Karpas-422 (cell line): ENCODE results near the gene MYO5A. TPM values are rescaled to one million over a fixed set of nuclear protein-coding genes. Genes with fewer than 3 reads are reported as not detected.
"Not testable (repeated sequence)": the region's sequence is repeated elsewhere in the genome, so short reads cannot be mapped to it uniquely, and the experiment has no call there.

Experiments used
- DNase-seq: peaks from one replicate; pipeline ENCODE4 v3.0.0-alpha.2; 2015
- H2AFZ ChIP-seq: fragments of 200-600 bp; sonication (generic); 2 replicates; pipeline ENCODE4 v1.6.1; 2014; ENCODE audit warnings: antibody characterized with exemption, low read length, mixed read lengths
- H3K27ac ChIP-seq: fragments of 200-600 bp; sonication (generic); 2 replicates; pipeline ENCODE4 v1.5.1; 2014; ENCODE audit warnings: mild to moderate bottlenecking, low read length, moderate library complexity
- H3K27me3 ChIP-seq: fragments of 200-600 bp; sonication (generic); 2 replicates; pipeline ENCODE4 v1.6.1; 2014; ENCODE audit warnings: low read length, mixed read lengths
- H3K36me3 ChIP-seq: fragments of 200-600 bp; sonication (generic); 2 replicates; pipeline ENCODE4 v1.6.1; 2014; ENCODE audit warnings: low read length, mixed read lengths; ENCODE audit not compliant: insufficient read depth
- H3K4me1 ChIP-seq: fragments of 200-600 bp; sonication (generic); 2 replicates; pipeline ENCODE4 v1.6.1; 2014; ENCODE audit warnings: mild to moderate bottlenecking, low read length, mixed read lengths
- H3K4me2 ChIP-seq: fragments of 200-600 bp; sonication (generic); 2 replicates; pipeline ENCODE4 v1.6.1; 2014; ENCODE audit warnings: low read length, low read depth, mild to moderate bottlenecking; ENCODE audit not compliant: poor library complexity, severe bottlenecking
- H3K4me3 ChIP-seq: fragments of 200-600 bp; sonication (generic); 2 replicates; pipeline ENCODE4 v1.5.1; 2014; ENCODE audit warnings: mild to moderate bottlenecking, antibody characterized with exemption, low read length, mixed read lengths
- H3K79me2 ChIP-seq: fragments of 200-600 bp; sonication (generic); 2 replicates; pipeline ENCODE4 v1.6.1; 2014; ENCODE audit warnings: mild to moderate bottlenecking, low read length, mixed read lengths
- H3K9ac ChIP-seq: fragments of 200-600 bp; sonication (generic); 2 replicates; pipeline ENCODE4 v1.6.0; 2014; ENCODE audit warnings: low read length
- H3K9me2 ChIP-seq: fragments of 200-600 bp; sonication (generic), shearing (Covaris generic); replicated peaks from 2 replicates; pipeline ENCODE4 v1.6.0; 2014; ENCODE audit warnings: mild to moderate bottlenecking, low read length, moderate library complexity; ENCODE audit not compliant: insufficient read depth
- H3K9me3 ChIP-seq: fragments of 300-700, 200-600 bp; sonication (generic); 2 replicates; pipeline ENCODE4 v1.6.1; 2014; ENCODE audit warnings: low read length, mixed read lengths
- H4K20me1 ChIP-seq: fragments of 200-600 bp; sonication (generic); 2 replicates; pipeline ENCODE4 v1.6.1; 2014; ENCODE audit warnings: mild to moderate bottlenecking, antibody characterized with exemption, low read length, low read depth; ENCODE audit not compliant: insufficient read depth
- total RNA-seq: library from RNA; depleted of rRNA; stranded (reverse); fragments of >200 nt; shearing (Covaris generic); gene quantifications from 2 replicates; pipeline ENCODE4 v1.2.3, GENCODE V29; 2014; ENCODE audit warnings: low replicate concordance

The MYO5A gene
- total RNA-seq, 1 experiment from 2014 or later = 34.8 TPM

- DNase-seq = no peak
- Histone ChIP-seq H3K4me3 (no peak overlapping the region), H3K9me2 (no peaks in the 10 kb centered on the region), H2AFZ (no peak overlapping the region), H3K9me3 (no peaks in the 10 kb centered on the region), H3K79me2 (peaks cover 95% of the 10 kb centered on the region), H3K4me2 (no peak overlapping the region), H3K9ac (no peak overlapping the region), H3K27me3 (no peaks in the 10 kb centered on the region), H4K20me1 (peaks cover 7% of the 10 kb centered on the region; the same call in 1 of the 2 replicates), H3K27ac (no peak overlapping the region), H3K4me1 (peaks cover 37% of the 10 kb centered on the region), H3K36me3 (no peaks in the 10 kb centered on the region)
Measured at GRCh38 chr15:52521682-52522081, 7.0 kb downstream of the MYO5A start.

GRCh38 chr15:52520421-52520820, 8.3 kb downstream of the MYO5A start:
- Histone ChIP-seq H3K27ac (no peak overlapping the region), H3K4me1 (peaks cover 29% of the 10 kb centered on the region), H3K79me2 (peaks cover 96% of the 10 kb centered on the region), H3K4me2 (no peak overlapping the region), H3K9me3 (no peaks in the 10 kb centered on the region), H3K27me3 (no peaks in the 10 kb centered on the region), H3K36me3 (no peaks in the 10 kb centered on the region), H3K9ac (no peak overlapping the region), H3K9me2 (no peaks in the 10 kb centered on the region), H3K4me3 (no peak overlapping the region), H2AFZ (no peak overlapping the region), H4K20me1 (peaks cover 7% of the 10 kb centered on the region; the same call in 1 of the 2 replicates)
- no peak for DNase-seq

GRCh38 chr15:52518487-52519371, 10.0 kb downstream of the MYO5A start:
- no peaks in the 10 kb centered on the region for H3K9me2 ChIP-seq
- H3K79me2 ChIP-seq = peaks cover 98% of the 10 kb centered on the region
- peaks cover 4% of the 10 kb centered on the region; the same call in 1 of the 2 replicates for H4K20me1 ChIP-seq
- no peak overlapping the region for H3K27ac ChIP-seq
- H3K4me3 ChIP-seq = no peak overlapping the region
- no peaks in the 10 kb centered on the region for H3K9me3 ChIP-seq
- H2AFZ ChIP-seq = no peak overlapping the region
- H3K9ac ChIP-seq = no peak overlapping the region
- H3K4me1 ChIP-seq = peaks cover 29% of the 10 kb centered on the region
- DNase-seq = no peak
- H3K4me2 ChIP-seq = no peak overlapping the region
- H3K36me3 ChIP-seq = no peaks in the 10 kb centered on the region
- H3K27me3 ChIP-seq = no peaks in the 10 kb centered on the region

GRCh38 chr15:52517014-52517413, 11.7 kb downstream of the MYO5A start:
- Histone ChIP-seq H3K9me2 (no peaks in the 10 kb centered on the region), H3K79me2 (peaks cover 93% of the 10 kb centered on the region), H2AFZ (no peak overlapping the region), H3K4me1 (peaks cover 19% of the 10 kb centered on the region), H3K4me2 (no peak overlapping the region), H3K9ac (no peak overlapping the region), H3K36me3 (no peaks in the 10 kb centered on the region), H3K4me3 (no peak overlapping the region), H4K20me1 (no peaks in the 10 kb centered on the region), H3K27ac (no peak overlapping the region), H3K27me3 (no peaks in the 10 kb centered on the region), H3K9me3 (no peaks in the 10 kb centered on the region)
- no peak for DNase-seq

GRCh38 chr15:52515343-52515742, 13.3 kb downstream of the MYO5A start:
- no peaks in the 10 kb centered on the region for H3K27me3 ChIP-seq
- peaks cover 25% of the 10 kb centered on the region for H3K4me1 ChIP-seq
- no peak overlapping the region for H3K27ac ChIP-seq
- no peak overlapping the region for H2AFZ ChIP-seq
- H4K20me1 ChIP-seq = no peaks in the 10 kb centered on the region
- H3K4me3 ChIP-seq = no peak overlapping the region
- no peak overlapping the region for H3K4me2 ChIP-seq
- no peaks in the 10 kb centered on the region for H3K36me3 ChIP-seq
- H3K9ac ChIP-seq = no peak overlapping the region
- H3K79me2 ChIP-seq = peaks cover 92% of the 10 kb centered on the region
- H3K9me3 ChIP-seq = no peaks in the 10 kb centered on the region
- no peak for DNase-seq
- no peaks in the 10 kb centered on the region for H3K9me2 ChIP-seq

- Histone ChIP-seq H3K79me2 (peaks cover 92% of the 10 kb centered on the region), H3K9me2 (no peaks in the 10 kb centered on the region), H3K36me3 (no peaks in the 10 kb centered on the region), H3K27ac (no peak overlapping the region), H3K9ac (no peak overlapping the region), H3K9me3 (no peaks in the 10 kb centered on the region), H3K4me3 (no peak overlapping the region), H3K27me3 (no peaks in the 10 kb centered on the region), H4K20me1 (no peaks in the 10 kb centered on the region), H3K4me2 (no peak overlapping the region), H2AFZ (no peak overlapping the region), H3K4me1 (peaks cover 29% of the 10 kb centered on the region)
- no peak for DNase-seq
Measured at GRCh38 chr15:52514482-52514881, 14.2 kb downstream of the MYO5A start.

GRCh38 chr15:52512869-52513268, 15.8 kb downstream of the MYO5A start:
- peaks cover 93% of the 10 kb centered on the region for H3K79me2 ChIP-seq
- not testable (repeated sequence) for H4K20me1 ChIP-seq, H3K27me3 ChIP-seq, H3K9me3 ChIP-seq, H3K9me2 ChIP-seq, H3K9ac ChIP-seq, H3K36me3 ChIP-seq, H3K4me3 ChIP-seq, H2AFZ ChIP-seq, DNase-seq, H3K27ac ChIP-seq, H3K4me2 ChIP-seq
- H3K4me1 ChIP-seq = peaks cover 36% of the 10 kb centered on the region

GRCh38 chr15:52511084-52511483, 17.6 kb downstream of the MYO5A start:
- peaks cover 93% of the 10 kb centered on the region for H3K79me2 ChIP-seq
- H3K4me1 ChIP-seq = peaks cover 40% of the 10 kb centered on the region
- H3K9me3 ChIP-seq = no peaks in the 10 kb centered on the region
- no peak overlapping the region for H2AFZ ChIP-seq
- H3K27ac ChIP-seq = no peak overlapping the region; the same call in 1 of the 2 replicates
- no peaks in the 10 kb centered on the region for H3K27me3 ChIP-seq
- H3K9ac ChIP-seq = no peak overlapping the region
- H3K36me3 ChIP-seq = no peaks in the 10 kb centered on the region
- no peaks in the 10 kb centered on the region for H3K9me2 ChIP-seq
- H4K20me1 ChIP-seq = no peaks in the 10 kb centered on the region
- no peak overlapping the region for H3K4me3 ChIP-seq
- no peak for DNase-seq
- H3K4me2 ChIP-seq = no peak overlapping the region
